H9 (cell line): ENCODE results near the gene TMEM108. TPM values are rescaled to one million over a fixed set of nuclear protein-coding genes. Genes with fewer than 3 reads are reported as not detected.

Experiments used
- DNase-seq: peaks from one replicate; pipeline ENCODE4 v3.0.0-alpha.2; 2017
- H2AFZ ChIP-seq: one replicate; pipeline ENCODE4 v1.6.1; 2013; ENCODE audit warnings: mild to moderate bottlenecking, low read length, control low read depth, moderate library complexity
- H2AK5ac ChIP-seq: 2 replicates; pipeline ENCODE4 v1.6.1; 2013; ENCODE audit warnings: low read length, control low read depth, mixed read lengths; ENCODE audit not compliant: insufficient read length
- H2BK120ac ChIP-seq: one replicate; pipeline ENCODE4 v1.6.1; 2013; ENCODE audit warnings: low read depth, mild to moderate bottlenecking, low read length, control low read depth, inconsistent platforms; ENCODE audit not compliant: poor library complexity, severe bottlenecking
- H2BK12ac ChIP-seq: 2 replicates; pipeline ENCODE4 v1.6.1; 2013; ENCODE audit warnings: low read length, control low read depth, mixed read lengths, low read depth; ENCODE audit not compliant: insufficient read length
- H2BK15ac ChIP-seq: 2 replicates; pipeline ENCODE4 v1.6.1; 2013; ENCODE audit warnings: low read depth, low read length, control low read depth
- H2BK20ac ChIP-seq: one replicate; pipeline ENCODE4 v1.6.1; 2013; ENCODE audit warnings: low read depth, mild to moderate bottlenecking, low read length, control low read depth, inconsistent platforms; ENCODE audit not compliant: poor library complexity, severe bottlenecking
- H2BK5ac ChIP-seq: 2 replicates; pipeline ENCODE4 v1.6.1; 2013; ENCODE audit warnings: low read length, control low read depth, mixed read lengths; ENCODE audit not compliant: insufficient read length
- H3K14ac ChIP-seq: 2 replicates; pipeline ENCODE4 v1.6.1; 2013; ENCODE audit warnings: low read length, control low read depth; ENCODE audit not compliant: insufficient read depth
- H3K18ac ChIP-seq: 2 replicates; pipeline ENCODE4 v1.6.1; 2013; ENCODE audit warnings: low read depth, mild to moderate bottlenecking, mixed read lengths, low read length, control low read depth; ENCODE audit not compliant: insufficient read length
- H3K23ac ChIP-seq: 2 replicates; pipeline ENCODE4 v1.6.1; 2013; ENCODE audit warnings: low read length, control low read depth, mixed read lengths, low read depth; ENCODE audit not compliant: insufficient read length
- H3K23me2 ChIP-seq: 2 replicates; pipeline ENCODE4 v1.6.1; 2013; ENCODE audit warnings: low read depth, mild to moderate bottlenecking, mixed read lengths, low read length, control low read depth; ENCODE audit not compliant: insufficient read length, poor library complexity, severe bottlenecking
- H3K27ac ChIP-seq: 2 replicates; pipeline ENCODE4 v1.5.1; 2013; ENCODE audit warnings: low read length, control low read depth, mixed read lengths, low read depth; ENCODE audit not compliant: insufficient read length
- H3K27me3 ChIP-seq: 2 replicates; pipeline ENCODE4 v1.6.1; 2013; ENCODE audit warnings: low read length, control low read depth, inconsistent platforms; ENCODE audit not compliant: insufficient read depth
- H3K4ac ChIP-seq: 2 replicates; pipeline ENCODE4 v1.6.1; 2013; ENCODE audit warnings: low read depth, mild to moderate bottlenecking, control low read depth, inconsistent platforms, low read length, moderate library complexity
- H3K4me1 ChIP-seq: 2 replicates; pipeline ENCODE4 v1.6.1; 2013; ENCODE audit warnings: low read length, control low read depth, inconsistent platforms; ENCODE audit not compliant: insufficient read depth
- H3K4me2 ChIP-seq: 2 replicates; pipeline ENCODE4 v1.6.1; 2013; ENCODE audit warnings: low read length, control low read depth, mixed read lengths; ENCODE audit not compliant: insufficient read length, insufficient read depth
- H3K56ac ChIP-seq: 2 replicates; pipeline ENCODE4 v1.6.1; 2013; ENCODE audit warnings: low read depth, mild to moderate bottlenecking, mixed read lengths, low read length, control low read depth; ENCODE audit not compliant: insufficient read length
- H3K79me1 ChIP-seq: 2 replicates; pipeline ENCODE4 v1.6.1; 2013; ENCODE audit warnings: low read depth, mild to moderate bottlenecking, moderate library complexity, low read length, control low read depth, inconsistent platforms; ENCODE audit not compliant: insufficient read depth, poor library complexity, severe bottlenecking
- H3K79me2 ChIP-seq: 2 replicates; pipeline ENCODE4 v1.6.1; 2013; ENCODE audit warnings: low read length, control low read depth, inconsistent platforms; ENCODE audit not compliant: insufficient read depth
- H3K9ac ChIP-seq: 2 replicates; pipeline ENCODE4 v1.6.1; 2013; ENCODE audit warnings: low read length, control low read depth, mixed read lengths; ENCODE audit not compliant: insufficient read length; ENCODE audit errors: extremely low read depth
- H3K9me3 ChIP-seq: one replicate; pipeline ENCODE4 v1.6.1; 2013; ENCODE audit warnings: low read depth, low read length, inconsistent platforms; ENCODE audit not compliant: control insufficient read depth
- H3T11ph ChIP-seq: one replicate; pipeline ENCODE4 v1.6.1; 2013; ENCODE audit warnings: mild to moderate bottlenecking, low read length, control low read depth, inconsistent platforms
- H4K20me1 ChIP-seq: one replicate; pipeline ENCODE4 v1.6.1; 2013; ENCODE audit not compliant: control insufficient read depth, insufficient read length, insufficient read depth
- H4K5ac ChIP-seq: 2 replicates; pipeline ENCODE4 v1.6.1; 2013; ENCODE audit warnings: low read depth, mild to moderate bottlenecking, mixed read lengths, low read length, control low read depth; ENCODE audit not compliant: insufficient read length
- H4K8ac ChIP-seq: replicated peaks from 2 replicates; pipeline ENCODE4 v1.6.1; 2013; ENCODE audit warnings: low read length, control low read depth, mixed read lengths, low read depth; ENCODE audit not compliant: insufficient read length
- H4K91ac ChIP-seq: 2 replicates; pipeline ENCODE4 v1.6.1; 2013; ENCODE audit warnings: low read depth, mild to moderate bottlenecking, moderate library complexity, mixed read lengths, low read length, control low read depth; ENCODE audit not compliant: insufficient read length
- H3K27ac Mint-ChIP-seq, 3 experiments: 2 replicates in 2 of 3; 3 replicates in 1 of 3; pipeline ENCODE4 v1.8.0; 2020 to 2021; ENCODE audit warnings: mixed read lengths in 3 of 3, mild to moderate bottlenecking in 1 of 3, moderate library complexity in 1 of 3
- H3K27me3 Mint-ChIP-seq: 2 replicates; pipeline ENCODE4 v1.8.0; 2021; ENCODE audit warnings: low read depth, mild to moderate bottlenecking, moderate library complexity, mixed read lengths
- H3K36me3 Mint-ChIP-seq, 3 experiments: 2 replicates in 2 of 3; 3 replicates in 1 of 3; pipeline ENCODE4 v1.8.0; 2020 to 2021; ENCODE audit warnings: low read depth in 3 of 3, mixed read lengths in 3 of 3; ENCODE audit not compliant: insufficient read depth in 1 of 3
- H3K4me1 Mint-ChIP-seq, 2 experiments: 2 replicates each; pipeline ENCODE4 v1.8.0; 2020; ENCODE audit warnings: mixed read lengths in 2 of 2
- H3K4me3 Mint-ChIP-seq, 2 experiments: 2 replicates in 1 of 2; 3 replicates in 1 of 2; pipeline ENCODE4 v1.8.0; 2020 to 2021; ENCODE audit warnings: mild to moderate bottlenecking in 2 of 2, mixed read lengths in 2 of 2, moderate library complexity in 1 of 2
- H3K9me3 Mint-ChIP-seq, 2 experiments: 2 replicates in 1 of 2; 3 replicates in 1 of 2; pipeline ENCODE4 v1.8.0; 2020; ENCODE audit warnings: mild to moderate bottlenecking in 2 of 2, mixed read lengths in 2 of 2, moderate library complexity in 1 of 2
- CTCF ChIP-seq: fragments of 200-600 bp; sonication (generic); conservative IDR thresholded peaks from 3 replicates; pipeline ENCODE4 v1.8.0; 2021; ENCODE audit warnings: antibody characterized with exemption, mild to moderate bottlenecking
- total RNA-seq: library from RNA; stranded (reverse); gene quantifications from 2 replicates; pipeline ENCODE4 v1.2.1, GENCODE V29; 2021

The TMEM108 gene
- total RNA-seq, 1 experiment from 2014 or later, result 5.0 TPM

GRCh38 chr3:133274477-133274876, 236.3 kb downstream of the TMEM108 start:
- no peaks in the 10 kb centered on the region for H3K9me3 Mint-ChIP-seq
- Histone ChIP-seq H3K4me1 (peaks cover 3% of the 10 kb centered on the region; the same call in 1 of the 2 replicates), H4K5ac (no peak overlapping the region), H4K91ac (no peak overlapping the region), H3T11ph (no peak overlapping the region), H2AFZ (no peak overlapping the region), H2BK20ac (no peak overlapping the region), H3K27ac (no peak overlapping the region), H3K23ac (no peak overlapping the region), H3K79me2 (no peaks in the 10 kb centered on the region), H2BK15ac (no peak overlapping the region), H4K8ac (no peak overlapping the region), H3K23me2 (no peaks in the 10 kb centered on the region), H2BK5ac (no peak overlapping the region), H3K18ac (no peak overlapping the region), H3K79me1 (no peaks in the 10 kb centered on the region), H3K27me3 (no peaks in the 10 kb centered on the region), H3K14ac (no peak overlapping the region), H2BK120ac (no peak overlapping the region), H2BK12ac (no peak overlapping the region), H2AK5ac (no peak overlapping the region), H3K9ac (no peak overlapping the region), H3K4me2 (no peak overlapping the region), H3K9me3 (no peaks in the 10 kb centered on the region), H3K4ac (no peak overlapping the region), H3K56ac (no peak overlapping the region), H4K20me1 (no peaks in the 10 kb centered on the region)
- no peaks in the 10 kb centered on the region for H3K27me3 Mint-ChIP-seq
- peaks cover 16 to 19% of the 10 kb centered on the region in 2 experiments for H3K4me1 Mint-ChIP-seq
- peak; percentile 56 for TF ChIP-seq CTCF
- DNase-seq, result no peak
- no peaks in the 10 kb centered on the region for H3K36me3 Mint-ChIP-seq
- no peak overlapping the region for H3K27ac Mint-ChIP-seq
- no peak overlapping the region for H3K4me3 Mint-ChIP-seq
